NB4 (cell line): ENCODE data around the gene HOXB8.

Experiments
- CTCF ChIP-seq: IDR thresholded peaks from one replicate; pipeline ENCODE4 v1.5.1; 2012; ENCODE audit warnings: low read depth, low read length
- MAX ChIP-seq: IDR thresholded peaks from 2 replicates; pipeline ENCODE4 v1.6.1; 2011; ENCODE audit warnings: low read depth, low read length
- MYC ChIP-seq: IDR thresholded peaks from 2 replicates; pipeline ENCODE4 v1.6.1; 2011; ENCODE audit warnings: low read depth, low read length
- POLR2A ChIP-seq: IDR thresholded peaks from 2 replicates; pipeline ENCODE4 v1.6.1; 2011; ENCODE audit warnings: mild to moderate bottlenecking; ENCODE audit not compliant: insufficient read length; ENCODE audit errors: extremely low read depth

GRCh38 chr17:48619826-48620449 is 4.8 kb upstream of the HOXB8 start:
- TF ChIP-seq CTCF: no peak
- TF ChIP-seq POLR2A: no peak
- TF ChIP-seq MAX: no peak
- TF ChIP-seq MYC: no peak
